ENCODE data around the gene SLC25A24. TPM values are rescaled to one million over a fixed set of nuclear protein-coding genes. Genes with fewer than 3 reads are reported as not detected.
A peak's percentile ranks its signal among the peaks of the same experiment; 100 is the strongest.

The SLC25A24 gene
- total RNA-seq, 4 donors from 2014 or later, result 30.5 to 108 (median 62.2) TPM

GRCh38 chr1:108130794-108131193 lies 69.3 kb downstream of the SLC25A24 start:
- TF ChIP-seq POLR2A (IDR thresholded peaks at IDR 0.05) (no peak), CTCF (IDR thresholded peaks at IDR 0.05) (no peak)
- Histone ChIP-seq H3K36me3 (peaks cover 0 to 20% (median 0%) of the 10 kb centered on the region in 3 donors), H3K27me3 (no peaks in the 10 kb centered on the region), H3K4me1 (no peaks in the 10 kb centered on the region), H3K4me3 (no peak overlapping the region), H3K27ac (no peak overlapping the region), H3K9me3 (no peaks in the 10 kb centered on the region)
- DNase-seq, result no peak

GRCh38 chr1:108129999-108130398 lies 70.1 kb downstream of the SLC25A24 start:
- Histone ChIP-seq H3K4me1 (no peaks in the 10 kb centered on the region), H3K27me3 (no peaks in the 10 kb centered on the region), H3K4me3 (no peak overlapping the region), H3K36me3 (peaks cover 0 to 16% (median 0%) of the 10 kb centered on the region in 3 donors), H3K27ac (no peak overlapping the region), H3K9me3 (no peaks in the 10 kb centered on the region)
- TF ChIP-seq POLR2A (IDR thresholded peaks at IDR 0.05), result no peak
- no peak for TF ChIP-seq CTCF (IDR thresholded peaks at IDR 0.05)
- DNase-seq, result no peak

- Histone ChIP-seq H3K36me3 (no peaks in the 10 kb centered on the region), H3K9me3 (no peaks in the 10 kb centered on the region), H3K4me3 (no peak overlapping the region), H3K4me1 (no peaks in the 10 kb centered on the region), H3K27me3 (no peaks in the 10 kb centered on the region), H3K27ac (no peak overlapping the region)
- TF ChIP-seq CTCF (IDR thresholded peaks at IDR 0.05), result peak; percentile 83 to 92 (median 90)
- TF ChIP-seq POLR2A (IDR thresholded peaks at IDR 0.05), result no peak
- DNase-seq, result peak in 2 of 3 donors; percentile 45 to 76
Observed at GRCh38 chr1:108125312-108126138, 74.6 kb downstream of the SLC25A24 start.

GRCh38 chr1:108124622-108125311 lies 75.4 kb downstream of the SLC25A24 start:
- Histone ChIP-seq H3K9me3 (no peaks in the 10 kb centered on the region), H3K27me3 (no peaks in the 10 kb centered on the region), H3K36me3 (no peaks in the 10 kb centered on the region), H3K4me1 (no peaks in the 10 kb centered on the region), H3K4me3 (no peak overlapping the region), H3K27ac (no peak overlapping the region)
- no peak for TF ChIP-seq POLR2A (IDR thresholded peaks at IDR 0.05)
- TF ChIP-seq CTCF (IDR thresholded peaks at IDR 0.05), result no peak
- DNase-seq, result no peak

GRCh38 chr1:108124023-108124422 lies 76.1 kb downstream of the SLC25A24 start:
- TF ChIP-seq POLR2A (IDR thresholded peaks at IDR 0.05) (no peak), CTCF (IDR thresholded peaks at IDR 0.05) (no peak)
- H3K9me3 ChIP-seq, result no peaks in the 10 kb centered on the region
- no peak overlapping the region for H3K4me3 ChIP-seq
- DNase-seq, result no peak
- H3K4me1 ChIP-seq, result no peaks in the 10 kb centered on the region
- no peak overlapping the region for H3K27ac ChIP-seq
- H3K27me3 ChIP-seq, result no peaks in the 10 kb centered on the region
- no peaks in the 10 kb centered on the region for H3K36me3 ChIP-seq
